CD4-positive, alpha-beta T cell treated with Interleukin-12 subunit alpha and Interleukin-12 subunit beta, for 1 hour (primary cell): ENCODE measurements around the gene AGAP3.

Source experiments
- DNase-seq: peaks from one replicate; pipeline ENCODE4 v3.0.0-alpha.2; 2020

AGAP3 gene

GRCh38 chr7:151138153-151138851 lies 52.0 kb downstream of the AGAP3 start:
- no peak for DNase-seq

DNA sequence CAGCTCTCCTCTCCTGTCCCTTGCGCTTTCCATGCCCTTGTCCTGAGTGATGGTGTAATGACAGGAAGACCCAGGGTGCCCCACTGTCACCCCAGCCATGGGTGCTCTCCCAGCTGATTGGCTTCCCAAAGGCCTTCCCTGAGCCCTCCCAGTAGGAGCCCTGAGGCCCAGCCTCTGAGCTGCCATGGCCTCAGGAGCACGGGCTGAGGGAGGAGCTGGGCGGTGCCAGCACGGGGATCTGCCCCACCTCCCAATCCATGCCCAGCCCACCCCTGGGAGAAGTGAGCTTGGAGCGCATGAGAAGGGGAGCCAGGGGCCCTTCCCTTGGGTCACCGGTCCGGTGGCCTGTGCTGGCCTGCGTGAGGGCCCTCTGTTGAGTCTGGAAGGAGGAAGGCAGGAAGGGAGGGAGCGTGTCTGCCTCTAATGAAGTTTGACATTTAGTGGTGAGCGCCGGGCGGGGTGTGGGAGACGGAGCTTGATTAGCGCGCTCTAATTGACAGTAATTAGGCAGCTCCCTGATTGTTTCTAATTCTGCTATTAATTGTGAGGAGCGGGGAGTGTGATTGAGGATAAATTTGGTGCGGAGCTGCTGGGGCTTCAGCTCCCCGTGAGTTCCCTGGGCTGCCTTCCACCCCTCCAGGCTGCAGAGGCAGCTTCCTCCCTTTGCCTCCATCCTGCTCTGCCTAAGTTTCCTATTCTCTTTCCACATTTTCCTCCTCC lies 53.0 kb downstream of the AGAP3 start:
- no peak for DNase-seq

GRCh38 chr7:151139791-151140190 lies 53.5 kb downstream of the AGAP3 start:
- DNase-seq: no peak

DNA sequence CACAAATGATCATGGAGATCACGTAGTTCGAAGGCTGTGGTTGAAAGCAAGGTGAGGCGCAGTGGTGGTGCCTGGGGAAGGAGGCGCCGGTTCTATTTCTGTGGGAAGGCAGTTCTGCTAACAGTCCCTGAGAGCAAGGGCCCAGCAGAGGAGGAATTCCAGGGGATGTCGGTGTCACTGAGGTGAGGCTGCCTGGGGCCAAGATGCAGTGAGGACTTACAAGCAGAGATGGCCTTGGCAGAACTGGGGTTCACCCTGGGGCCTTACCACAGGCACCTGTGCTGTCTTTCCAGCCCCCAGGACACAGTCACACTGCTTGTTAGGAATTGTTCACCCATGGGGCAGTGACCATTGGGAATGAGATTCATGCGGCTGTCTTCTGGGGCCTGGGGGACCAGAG lies 54.6 kb downstream of the AGAP3 start:
- no peak for DNase-seq

- no peak for DNase-seq
These were observed 55.1 kb downstream of the AGAP3 start for GRCh38 chr7:151141311-151141854.

GRCh38 chr7:151141855-151142685 lies 55.8 kb downstream of the AGAP3 start:
- no peak for DNase-seq

- DNase-seq: no peak
These were observed 56.4 kb downstream of the AGAP3 start for GRCh38 chr7:151142686-151143040.

DNA sequence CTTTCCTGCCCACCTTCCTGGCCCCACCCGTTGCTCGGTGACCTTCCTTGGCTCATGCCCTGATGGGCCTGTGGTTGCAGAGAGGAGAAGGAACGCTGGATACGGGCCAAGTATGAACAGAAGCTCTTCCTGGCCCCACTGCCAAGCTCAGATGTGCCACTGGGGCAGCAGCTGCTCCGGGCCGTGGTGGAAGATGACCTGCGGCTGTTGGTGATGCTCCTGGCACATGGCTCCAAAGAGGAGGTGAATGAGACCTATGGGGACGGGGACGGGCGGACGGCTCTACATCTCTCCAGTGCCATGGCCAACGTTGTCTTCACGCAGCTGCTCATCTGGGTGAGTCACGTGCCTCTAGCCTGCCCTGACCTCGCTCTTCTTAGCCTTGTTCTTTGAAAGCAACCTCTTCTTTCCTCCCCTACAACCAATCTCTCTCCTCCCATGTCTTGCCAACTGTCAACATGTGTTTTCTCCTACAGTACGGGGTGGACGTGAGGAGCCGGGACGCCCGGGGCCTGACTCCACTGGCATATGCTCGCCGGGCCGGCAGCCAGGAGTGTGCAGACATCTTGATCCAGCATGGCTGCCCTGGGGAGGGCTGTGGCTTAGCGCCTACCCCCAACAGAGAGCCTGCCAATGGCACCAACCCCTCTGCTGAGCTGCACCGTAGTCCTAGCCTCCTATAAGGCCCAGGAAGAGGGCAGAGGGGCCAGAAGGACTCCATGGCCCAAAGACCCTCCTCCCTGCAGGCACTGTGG lies 57.2 kb downstream of the AGAP3 start:
- DNase-seq: no peak

GRCh38 chr7:151144387-151144786 lies 58.1 kb downstream of the AGAP3 start:
- DNase-seq: no peak

DNA sequence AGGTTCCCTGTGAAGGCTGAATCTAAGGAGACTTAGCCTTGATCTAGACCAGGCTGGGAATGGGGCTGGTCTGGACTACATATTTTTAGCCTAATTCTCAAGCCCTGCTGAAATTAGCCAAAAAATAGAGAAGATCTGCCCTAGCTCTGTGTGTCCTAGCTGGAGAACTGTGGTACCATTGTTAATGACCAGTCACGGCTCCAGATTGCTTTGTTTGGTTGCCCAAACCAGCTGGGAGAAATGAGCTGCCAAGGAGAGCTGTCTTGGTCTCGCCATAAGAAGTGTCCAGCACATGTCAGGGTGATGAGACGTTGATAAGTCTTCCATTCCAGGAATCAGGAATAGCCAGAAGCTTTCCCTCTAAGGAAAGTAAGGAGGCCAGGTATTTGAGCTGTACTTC lies 60.5 kb downstream of the AGAP3 start:
- DNase-seq: no peak

DNA sequence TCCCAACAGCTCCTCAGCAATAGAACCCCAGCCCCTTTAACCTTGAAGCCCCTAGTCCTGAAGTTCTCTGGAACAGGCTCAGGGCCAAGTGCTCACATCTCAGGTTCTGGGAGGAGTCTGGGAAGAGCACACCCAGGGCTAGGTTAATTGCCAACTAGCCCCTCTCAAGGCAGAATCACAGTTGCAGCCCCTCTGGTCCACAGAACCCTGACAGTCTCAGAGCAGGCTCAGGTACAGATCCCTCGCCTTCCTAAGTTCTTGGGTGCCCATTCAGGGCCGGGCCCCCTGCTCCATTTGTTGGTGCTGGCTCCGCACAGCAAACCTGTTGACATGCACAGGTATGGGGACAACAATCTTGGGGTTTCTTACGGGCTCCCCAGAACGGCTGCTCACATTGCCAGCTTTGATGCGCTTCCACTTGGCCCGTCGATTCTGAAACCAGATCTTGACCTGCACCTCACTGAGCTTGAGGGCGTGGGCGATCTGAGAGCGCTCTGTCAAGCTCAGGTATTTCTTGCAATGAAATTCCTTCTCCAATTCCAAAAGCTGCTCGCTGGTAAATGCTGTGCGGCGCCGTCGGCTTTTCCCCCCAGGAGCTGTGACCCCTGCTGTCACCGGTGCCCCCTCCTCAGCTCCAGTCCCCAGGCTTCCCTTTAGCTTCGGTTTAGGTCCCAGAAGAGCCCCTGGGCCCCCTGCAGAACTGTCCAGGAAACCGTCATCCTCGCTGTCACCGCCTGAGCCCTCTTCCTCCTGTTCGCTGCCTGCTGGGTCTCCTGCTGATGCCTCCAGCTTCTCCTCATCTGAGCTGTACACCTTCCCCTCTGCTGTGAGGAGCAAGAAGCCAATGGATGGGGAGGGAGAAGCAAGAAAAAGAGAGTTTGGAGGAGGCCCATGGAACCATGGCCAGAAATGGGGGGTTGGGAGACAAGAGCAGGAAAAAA lies 62.3 kb downstream of the AGAP3 start:
- no peak for DNase-seq

- DNase-seq: no peak
These were observed 64.1 kb downstream of the AGAP3 start for GRCh38 chr7:151150388-151150787.

- no peak for DNase-seq
These were observed 66.6 kb downstream of the AGAP3 start for GRCh38 chr7:151152643-151153513.

- no peak for DNase-seq
These were observed 71.5 kb downstream of the AGAP3 start for GRCh38 chr7:151157645-151158329.

GRCh38 chr7:151161757-151162156 lies 75.5 kb downstream of the AGAP3 start:
- DNase-seq: no peak

GRCh38 chr7:151166629-151167196 lies 80.4 kb downstream of the AGAP3 start:
- DNase-seq: no peak

DNA sequence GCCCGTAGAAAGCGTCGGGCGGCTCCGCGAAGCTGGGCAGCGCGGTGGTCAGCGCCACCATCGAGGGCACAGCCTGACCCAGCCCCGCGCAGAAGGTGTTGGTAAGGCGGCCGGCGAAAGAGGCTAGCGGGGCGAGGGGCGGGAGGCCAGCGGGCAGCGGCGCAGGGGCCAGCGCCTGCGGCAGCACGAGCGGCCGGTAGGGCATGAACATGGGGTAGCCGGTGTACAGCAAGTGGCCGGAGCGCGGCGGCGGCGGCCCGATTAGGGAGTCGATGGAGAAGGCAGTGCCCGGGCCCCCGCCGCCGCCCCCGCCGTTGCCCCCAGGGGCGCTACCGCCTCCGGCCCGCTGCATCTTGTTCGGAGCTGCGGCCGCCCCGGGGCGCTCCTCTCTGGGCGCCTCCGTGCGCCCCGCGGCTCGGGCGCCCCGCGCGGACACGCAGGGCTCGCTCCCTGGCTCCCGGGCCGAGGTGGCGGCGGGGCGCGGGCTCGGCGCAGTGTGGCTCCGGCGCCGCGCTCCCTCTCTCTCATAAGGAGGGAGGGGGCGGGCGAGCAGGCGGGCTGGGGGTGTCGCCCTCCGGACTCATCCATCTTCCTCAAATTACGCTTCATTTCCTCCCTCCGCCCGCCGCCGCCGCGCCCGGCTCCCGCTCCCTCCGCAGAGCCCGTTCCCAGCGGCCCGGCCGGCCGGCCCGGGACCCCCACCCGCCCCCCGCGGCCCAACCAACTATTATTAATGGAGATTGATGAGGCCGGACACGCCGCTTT lies 81.1 kb downstream of the AGAP3 start, which contains the start of gene GBX1:
GBX1 (minus strand) TSS at position 498 of the 765 bp plus-strand sequence; CDS start at position 352, 146 bp downstream.
- DNase-seq: peak; percentile 20

- peak; percentile 68 for DNase-seq
These were observed 81.9 kb downstream of the AGAP3 start for GRCh38 chr7:151168003-151168786.
